Stimulated activated CD4-positive, alpha-beta T cell treated with anti-CD3 and anti-CD28 coated beads, Interleukin-15, amount 100 ng/mL, for 48 hours (primary cell): ENCODE results near the gene MAS1.
"Not testable (repeated sequence)": the region's sequence is repeated elsewhere in the genome, so short reads cannot be mapped to it uniquely, and the experiment has no call there.

Experiments
- DNase-seq, 2 donors: peaks; one replicate each; pipeline ENCODE4 v3.0.0-alpha.2; 2020; ENCODE audit warnings: low read depth in 2 of 2

MAS1 gene

DNA sequence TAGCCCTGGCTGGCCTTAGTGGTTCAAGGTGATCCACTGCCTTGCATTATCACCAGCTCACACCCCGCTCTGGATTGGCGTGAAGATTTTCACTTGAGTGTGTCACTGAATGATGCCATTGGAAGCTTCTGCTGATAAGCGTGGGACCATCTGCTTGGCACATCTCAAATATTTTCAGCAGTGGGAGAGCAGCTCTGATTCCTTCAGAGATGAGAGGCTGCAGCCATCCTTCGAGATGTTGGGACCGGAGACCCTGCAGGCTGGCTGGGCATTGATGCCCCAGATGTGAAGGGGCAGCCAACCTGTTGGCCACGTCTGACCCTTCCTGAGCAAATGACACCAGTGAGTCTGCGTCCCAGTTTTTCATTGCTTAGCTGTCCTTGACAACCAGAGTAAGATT, at the start of gene MAS1:
Gene MAS1 (plus strand): TSS at position 197 of the 400 bp plus-strand sequence. CDS start 15,968 bp downstream, outside the sequence.
- DNase-seq, result no peak

DNA sequence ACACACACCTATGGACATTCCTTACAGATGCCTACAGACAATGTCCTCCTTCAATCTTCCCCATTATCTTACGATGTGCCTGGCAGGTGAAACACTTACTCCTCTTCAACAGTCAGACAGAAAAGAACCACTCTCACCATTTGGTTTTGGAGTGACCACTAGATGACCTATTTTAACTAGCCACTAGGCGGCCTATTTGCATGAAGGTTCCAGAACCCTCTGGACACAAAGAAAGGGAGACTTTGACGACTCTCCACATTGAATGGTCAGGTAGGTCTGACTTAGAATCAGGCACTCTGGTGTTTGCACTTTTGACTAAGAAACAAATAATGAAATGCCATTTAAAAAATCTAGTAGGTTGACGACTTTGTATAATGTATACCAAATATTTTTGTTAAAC, 48.8 kb upstream of the MAS1 start:
- no peak for DNase-seq

- no peak for DNase-seq
These were observed 45.8 kb upstream of the MAS1 start for GRCh38 chr6:159844737-159845645.

- not testable (repeated sequence) for DNase-seq
These were observed 42.2 kb upstream of the MAS1 start for GRCh38 chr6:159848552-159848951.

DNA sequence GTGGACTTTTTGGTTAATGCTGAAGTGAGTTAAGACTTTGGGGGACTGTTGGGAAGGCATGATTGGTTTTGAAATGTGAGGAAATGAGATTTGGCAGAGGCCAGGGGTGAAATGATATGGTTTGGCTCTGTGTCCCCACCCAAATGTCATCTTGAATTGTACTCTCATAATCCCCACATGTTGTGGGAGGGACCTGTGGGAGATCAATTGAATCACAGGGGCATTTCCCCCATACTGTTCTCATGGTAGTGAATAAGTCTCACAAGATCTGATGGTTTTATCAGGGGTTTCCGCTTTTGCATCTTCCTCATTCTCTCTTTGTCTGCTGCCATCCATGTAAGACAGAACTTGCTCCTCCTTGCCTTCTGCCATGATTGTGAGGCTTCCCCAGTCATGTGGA, 40.9 kb upstream of the MAS1 start:
- not testable (repeated sequence) for DNase-seq

- no peak for DNase-seq
These were observed 37.9 kb upstream of the MAS1 start for GRCh38 chr6:159852877-159853276.

GRCh38 chr6:159853754-159854153, 37.0 kb upstream of the MAS1 start:
- DNase-seq, result no peak

GRCh38 chr6:159854959-159855358, 35.8 kb upstream of the MAS1 start:
- no peak for DNase-seq

DNA sequence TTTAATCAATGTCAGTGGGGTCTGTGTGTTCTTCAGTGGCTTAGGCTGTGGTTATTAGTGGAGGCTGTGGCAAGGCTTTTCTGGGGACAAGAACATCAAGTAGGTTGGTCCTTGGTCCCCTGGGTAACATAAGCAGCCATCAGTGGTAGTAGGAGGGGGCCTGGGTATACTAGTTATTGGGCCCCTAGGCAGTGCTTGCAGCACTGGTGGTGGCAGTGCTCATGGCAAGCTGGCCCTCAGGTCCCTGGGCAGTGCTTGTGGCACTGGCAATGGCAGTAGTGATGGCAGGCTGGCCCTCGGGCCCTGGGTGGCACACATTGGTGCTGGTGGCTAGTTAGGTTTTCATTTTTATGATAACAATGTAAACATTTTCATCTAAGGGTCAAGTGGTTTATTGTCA, 32.5 kb upstream of the MAS1 start:
- no peak for DNase-seq

DNA sequence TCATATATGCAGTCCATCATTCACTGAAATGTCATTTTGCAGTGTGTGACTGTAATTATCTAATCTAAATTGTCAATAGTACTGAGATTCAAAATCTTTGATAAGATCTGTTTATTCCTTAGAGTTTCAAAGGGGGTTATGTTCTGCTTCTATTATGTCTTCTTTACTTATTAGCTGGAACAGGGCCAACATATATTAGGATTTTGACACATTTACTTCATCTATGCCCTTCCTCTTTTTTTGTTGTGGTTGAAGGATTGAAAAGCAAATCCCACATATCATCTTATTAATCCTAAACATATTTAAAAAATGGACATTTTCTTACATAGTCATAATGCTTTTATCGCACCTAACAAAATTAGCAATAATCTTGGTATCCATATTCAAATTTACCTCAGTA, 30.3 kb upstream of the MAS1 start:
- DNase-seq, result no peak

- DNase-seq, result no peak
These were observed 28.7 kb upstream of the MAS1 start for GRCh38 chr6:159862103-159862502.

- not testable (repeated sequence) for DNase-seq
These were observed 27.4 kb upstream of the MAS1 start for GRCh38 chr6:159863341-159863740.

GRCh38 chr6:159865226-159865920, 25.4 kb upstream of the MAS1 start:
- DNase-seq, result no peak

- DNase-seq, result no peak
These were observed 24.2 kb upstream of the MAS1 start for GRCh38 chr6:159866286-159867247.

DNA sequence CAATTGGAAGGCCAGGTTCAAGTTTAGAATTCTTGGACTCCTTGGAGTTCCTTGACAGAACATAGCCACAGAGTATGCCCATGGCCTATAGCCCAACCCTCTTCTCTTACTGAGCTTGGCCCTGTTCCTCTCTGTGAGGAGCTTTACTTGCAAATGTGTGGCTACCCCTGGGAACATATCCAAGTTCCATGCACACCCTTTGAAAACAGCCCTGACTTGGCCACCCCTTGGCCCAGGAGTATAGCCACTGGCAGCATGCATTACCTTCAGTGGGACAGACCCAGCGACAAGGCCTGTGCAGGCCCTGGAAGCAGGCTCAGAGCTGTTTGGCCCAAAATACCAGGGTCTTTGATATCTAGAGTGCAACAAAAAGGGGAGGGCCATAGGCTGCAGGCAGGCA, 19.5 kb upstream of the MAS1 start:
- DNase-seq, result no peak

GRCh38 chr6:159871906-159872305, 18.9 kb upstream of the MAS1 start:
- DNase-seq, result no peak

GRCh38 chr6:159874435-159874834, 16.4 kb upstream of the MAS1 start:
- no peak for DNase-seq

GRCh38 chr6:159875194-159875593, 15.6 kb upstream of the MAS1 start:
- DNase-seq, result no peak

DNA sequence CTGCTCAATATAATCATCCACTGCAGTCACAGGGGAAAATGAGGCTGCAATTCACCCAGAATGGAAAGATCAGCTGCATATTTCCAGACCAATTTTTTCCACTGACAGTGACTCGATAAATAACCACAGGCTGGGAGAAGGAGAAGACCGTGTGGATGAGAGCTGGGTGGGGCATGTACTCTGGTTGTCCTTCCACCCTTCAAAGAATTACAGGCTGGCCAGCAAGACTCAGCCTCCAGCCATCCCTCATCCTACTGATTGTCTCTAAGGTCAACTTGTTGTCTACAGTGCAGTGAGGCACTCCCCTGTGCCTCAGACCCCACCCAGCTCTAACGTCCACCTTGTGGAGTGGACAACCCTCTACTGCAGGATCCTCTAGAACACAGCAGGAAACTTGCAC, 14.5 kb upstream of the MAS1 start:
- DNase-seq, result no peak

GRCh38 chr6:159877256-159877808, 13.5 kb upstream of the MAS1 start:
- no peak for DNase-seq

DNA sequence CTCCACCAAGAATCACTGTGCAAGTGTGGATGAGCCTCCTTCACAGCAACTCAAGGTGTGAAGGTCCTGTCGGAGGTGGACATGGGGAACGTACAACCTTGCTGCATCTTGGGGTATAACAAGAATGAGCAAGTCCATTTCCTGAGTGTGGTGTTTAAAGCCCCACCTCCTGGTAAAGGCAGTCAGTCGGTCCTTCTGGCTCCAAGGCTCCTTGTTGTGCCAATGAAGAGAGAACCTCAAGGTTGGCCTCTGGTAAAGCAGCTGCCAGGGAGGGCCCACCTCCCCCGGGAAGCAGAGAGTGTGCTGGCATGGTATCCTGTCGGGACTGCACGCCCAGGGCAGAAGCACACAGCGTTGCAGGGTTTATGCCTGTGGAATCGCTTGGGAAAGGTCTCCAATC, 12.4 kb upstream of the MAS1 start:
- no peak for DNase-seq

DNA sequence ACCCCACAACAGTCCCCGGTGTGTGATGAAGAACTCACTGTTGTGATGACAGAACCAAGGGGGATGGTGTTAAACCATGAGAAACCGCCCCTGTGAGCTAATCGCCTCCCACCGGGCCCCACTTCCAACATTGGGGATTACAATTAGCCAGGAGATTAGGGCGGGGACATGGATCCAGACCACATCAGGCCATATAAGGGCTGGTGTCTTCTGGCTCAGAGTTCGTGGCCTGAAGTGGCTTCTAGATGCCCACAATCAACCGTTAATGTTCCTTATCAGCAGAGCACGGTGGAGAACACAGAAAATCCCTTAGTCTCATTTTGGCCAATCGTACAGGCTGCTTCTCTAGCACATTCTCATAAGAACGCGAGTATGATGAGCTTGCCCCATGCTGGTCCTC, 10.9 kb upstream of the MAS1 start:
- no peak for DNase-seq
